Panc1 (cell line): ENCODE data around the gene ZDHHC14.

Experiments
- POLR2AphosphoS5 ChIP-seq: IDR thresholded peaks from 2 replicates; pipeline ENCODE4 v1.6.1; 2012; ENCODE audit warnings: mild to moderate bottlenecking, low read depth, low read length, moderate library complexity
- TCF7L2 ChIP-seq: IDR thresholded peaks from 2 replicates; pipeline ENCODE4 v1.6.1; 2011; ENCODE audit warnings: mild to moderate bottlenecking, low read depth, low read length, inconsistent platforms
- TF ChIP-seq, protein P1 (sequence below): fragments of 450-650 bp; IDR thresholded peaks from 2 replicates; pipeline ENCODE4 v1.5.1; 2017; ENCODE audit warnings: mild to moderate bottlenecking
- TF ChIP-seq, protein P2 (sequence below), 2 experiments: IDR thresholded peaks; 2 replicates each; pipeline ENCODE4 v1.6.1; 2011 to 2012; ENCODE audit warnings: low read depth in 2 of 2, control low read depth in 1 of 2, low read length in 1 of 2, mild to moderate bottlenecking in 1 of 2, moderate library complexity in 1 of 2; ENCODE audit not compliant: insufficient read depth in 1 of 2

DNA sequence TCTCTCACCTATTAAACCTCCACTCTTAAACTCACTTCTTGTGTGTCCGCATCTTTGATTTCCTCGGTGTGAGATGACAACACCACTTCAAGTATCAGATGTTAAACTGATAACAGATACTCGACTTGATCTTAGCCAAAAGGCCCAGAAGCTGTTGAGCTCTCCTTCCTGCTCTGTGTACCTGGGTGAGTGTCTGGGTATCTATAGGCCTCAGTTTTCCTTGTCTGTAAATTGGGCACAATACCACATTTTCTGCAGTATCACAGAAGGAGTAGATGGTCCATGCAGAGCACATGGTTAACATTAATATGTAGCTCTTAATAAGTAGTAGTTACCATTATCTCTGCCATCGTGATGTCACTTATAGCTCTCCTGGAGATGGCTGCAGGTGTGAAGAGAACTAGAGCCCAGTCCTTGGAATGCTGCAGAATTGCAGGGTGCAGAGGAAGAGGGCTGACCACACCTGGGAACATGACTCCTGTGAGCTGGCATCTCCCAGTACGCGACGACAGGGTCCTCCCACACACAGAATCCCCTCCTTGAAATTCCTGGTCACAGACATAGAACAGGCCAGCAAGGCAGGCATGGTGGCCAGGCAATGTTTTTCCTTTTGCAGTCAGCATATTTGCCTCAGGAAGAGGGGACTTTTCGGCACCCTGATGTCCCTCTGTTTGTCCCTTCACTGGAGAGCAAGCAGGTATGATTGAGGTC lies 331.8 kb downstream of the ZDHHC14 start:
- TF ChIP-seq, protein P1, sequence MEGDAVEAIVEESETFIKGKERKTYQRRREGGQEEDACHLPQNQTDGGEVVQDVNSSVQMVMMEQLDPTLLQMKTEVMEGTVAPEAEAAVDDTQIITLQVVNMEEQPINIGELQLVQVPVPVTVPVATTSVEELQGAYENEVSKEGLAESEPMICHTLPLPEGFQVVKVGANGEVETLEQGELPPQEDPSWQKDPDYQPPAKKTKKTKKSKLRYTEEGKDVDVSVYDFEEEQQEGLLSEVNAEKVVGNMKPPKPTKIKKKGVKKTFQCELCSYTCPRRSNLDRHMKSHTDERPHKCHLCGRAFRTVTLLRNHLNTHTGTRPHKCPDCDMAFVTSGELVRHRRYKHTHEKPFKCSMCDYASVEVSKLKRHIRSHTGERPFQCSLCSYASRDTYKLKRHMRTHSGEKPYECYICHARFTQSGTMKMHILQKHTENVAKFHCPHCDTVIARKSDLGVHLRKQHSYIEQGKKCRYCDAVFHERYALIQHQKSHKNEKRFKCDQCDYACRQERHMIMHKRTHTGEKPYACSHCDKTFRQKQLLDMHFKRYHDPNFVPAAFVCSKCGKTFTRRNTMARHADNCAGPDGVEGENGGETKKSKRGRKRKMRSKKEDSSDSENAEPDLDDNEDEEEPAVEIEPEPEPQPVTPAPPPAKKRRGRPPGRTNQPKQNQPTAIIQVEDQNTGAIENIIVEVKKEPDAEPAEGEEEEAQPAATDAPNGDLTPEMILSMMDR = no peak
- TF ChIP-seq POLR2AphosphoS5 (no peak), TCF7L2 (no peak)
- TF ChIP-seq, protein P2, sequence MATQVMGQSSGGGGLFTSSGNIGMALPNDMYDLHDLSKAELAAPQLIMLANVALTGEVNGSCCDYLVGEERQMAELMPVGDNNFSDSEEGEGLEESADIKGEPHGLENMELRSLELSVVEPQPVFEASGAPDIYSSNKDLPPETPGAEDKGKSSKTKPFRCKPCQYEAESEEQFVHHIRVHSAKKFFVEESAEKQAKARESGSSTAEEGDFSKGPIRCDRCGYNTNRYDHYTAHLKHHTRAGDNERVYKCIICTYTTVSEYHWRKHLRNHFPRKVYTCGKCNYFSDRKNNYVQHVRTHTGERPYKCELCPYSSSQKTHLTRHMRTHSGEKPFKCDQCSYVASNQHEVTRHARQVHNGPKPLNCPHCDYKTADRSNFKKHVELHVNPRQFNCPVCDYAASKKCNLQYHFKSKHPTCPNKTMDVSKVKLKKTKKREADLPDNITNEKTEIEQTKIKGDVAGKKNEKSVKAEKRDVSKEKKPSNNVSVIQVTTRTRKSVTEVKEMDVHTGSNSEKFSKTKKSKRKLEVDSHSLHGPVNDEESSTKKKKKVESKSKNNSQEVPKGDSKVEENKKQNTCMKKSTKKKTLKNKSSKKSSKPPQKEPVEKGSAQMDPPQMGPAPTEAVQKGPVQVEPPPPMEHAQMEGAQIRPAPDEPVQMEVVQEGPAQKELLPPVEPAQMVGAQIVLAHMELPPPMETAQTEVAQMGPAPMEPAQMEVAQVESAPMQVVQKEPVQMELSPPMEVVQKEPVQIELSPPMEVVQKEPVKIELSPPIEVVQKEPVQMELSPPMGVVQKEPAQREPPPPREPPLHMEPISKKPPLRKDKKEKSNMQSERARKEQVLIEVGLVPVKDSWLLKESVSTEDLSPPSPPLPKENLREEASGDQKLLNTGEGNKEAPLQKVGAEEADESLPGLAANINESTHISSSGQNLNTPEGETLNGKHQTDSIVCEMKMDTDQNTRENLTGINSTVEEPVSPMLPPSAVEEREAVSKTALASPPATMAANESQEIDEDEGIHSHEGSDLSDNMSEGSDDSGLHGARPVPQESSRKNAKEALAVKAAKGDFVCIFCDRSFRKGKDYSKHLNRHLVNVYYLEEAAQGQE (IDR thresholded peaks at IDR 0.05; ENCODE audit: insufficient read depth in 1 of 2, low read depth in 2 of 2, low read length in 1 of 2) = no peak
